NCI-H2171 (cell line): Measurements from ENCODE around the gene LRRC14B.
"Not testable (repeated sequence)": the region's sequence is repeated elsewhere in the genome, so short reads cannot be mapped to it uniquely, and the experiment has no call there.

ENCODE experiments used
- DNase-seq: peaks from one replicate; lab custom pipeline; 2025; lab: John Stamatoyannopoulos, UW

LRRC14B gene

DNA sequence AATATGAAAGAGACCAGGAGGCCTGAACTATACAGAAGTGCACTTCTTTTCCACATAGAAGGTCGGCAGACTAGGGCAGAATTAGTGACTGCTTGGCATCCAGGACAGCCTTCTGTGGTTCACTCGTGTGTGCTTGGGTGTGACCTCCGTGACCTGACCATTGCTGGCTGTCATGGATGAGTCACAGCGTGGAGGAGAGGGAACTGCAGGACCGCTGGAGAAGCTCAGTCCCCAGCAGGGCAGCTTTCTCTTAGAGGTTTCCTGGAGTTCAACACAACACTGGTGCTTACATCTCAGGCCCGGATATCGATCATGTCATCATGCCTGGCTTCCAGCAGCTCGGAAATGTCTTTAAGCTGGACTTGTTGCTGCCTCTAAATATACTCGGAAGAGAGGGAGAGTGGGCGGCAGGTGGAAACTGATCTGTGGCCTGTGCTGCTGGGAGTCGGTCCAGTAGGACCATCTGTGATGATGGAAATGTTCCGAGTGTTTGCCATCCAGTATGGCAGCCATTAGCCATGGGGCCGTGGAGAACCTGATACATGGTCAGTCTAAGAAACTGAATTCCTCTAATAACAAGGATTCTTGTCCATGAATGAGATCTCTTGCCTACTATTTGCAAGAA lies 49.9 kb downstream of the LRRC14B start:
- DNase-seq, result not testable (repeated sequence)

DNA sequence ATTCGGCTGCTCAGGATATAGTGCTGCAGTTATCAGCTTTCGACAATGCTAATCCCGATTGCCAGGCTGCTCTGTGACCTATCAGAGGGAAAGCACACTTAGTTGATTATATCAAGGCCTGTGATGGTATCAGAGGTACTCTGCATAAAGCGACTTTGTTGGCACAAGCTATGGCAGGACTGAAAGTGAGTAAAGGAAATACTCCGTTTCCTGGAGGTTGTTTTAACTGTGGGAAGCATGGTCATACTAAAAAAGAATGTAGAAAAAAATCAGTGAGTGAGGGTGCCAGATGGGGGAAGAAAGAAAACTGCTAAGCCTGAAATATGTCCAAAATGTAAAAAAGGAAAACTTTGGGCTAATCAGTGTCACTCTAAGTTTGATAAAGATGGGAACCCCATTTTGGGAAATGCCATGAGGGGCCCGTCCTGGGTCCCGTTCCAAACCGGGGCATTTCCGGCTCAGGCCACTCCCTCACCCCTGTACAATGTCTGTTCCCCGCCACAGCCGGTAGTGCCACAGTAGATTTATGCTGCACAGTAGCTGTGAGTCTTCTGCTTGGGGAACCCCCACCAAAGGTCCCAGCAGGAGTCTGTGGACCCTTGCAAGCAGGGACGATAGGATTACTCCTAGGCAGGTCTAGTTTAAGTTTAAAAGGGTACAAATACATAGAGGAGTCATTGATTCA lies 52.5 kb downstream of the LRRC14B start:
- not testable (repeated sequence) for DNase-seq

DNA sequence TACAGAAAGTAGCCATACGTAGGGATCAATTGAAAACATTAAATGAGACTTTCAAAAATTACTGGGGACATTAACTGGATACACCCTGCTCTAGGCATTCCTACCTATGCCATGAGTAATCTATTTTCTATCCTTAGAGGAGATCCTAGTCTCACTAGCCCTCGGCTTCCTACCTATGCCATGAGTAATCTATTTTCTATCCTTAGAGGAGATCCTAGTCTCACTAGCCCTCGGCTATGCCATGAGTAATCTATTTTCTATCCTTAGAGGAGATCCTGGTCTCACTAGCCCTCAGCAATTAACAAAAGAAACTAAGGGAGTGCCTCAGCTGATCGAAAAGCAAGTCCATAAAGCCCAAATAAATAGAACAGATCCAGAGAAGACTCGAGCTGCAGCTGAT lies 54.4 kb downstream of the LRRC14B start:
- DNase-seq, result not testable (repeated sequence)
